ENCODE results near the gene POU6F2. TPM values are rescaled to one million over a fixed set of nuclear protein-coding genes. Genes with fewer than 3 reads are reported as not detected.

Gene POU6F2
- total RNA-seq, 8 experiments from 2014 or later, result 0.15 to 11.1 (median 6.9) TPM; not detected in 1

DNA sequence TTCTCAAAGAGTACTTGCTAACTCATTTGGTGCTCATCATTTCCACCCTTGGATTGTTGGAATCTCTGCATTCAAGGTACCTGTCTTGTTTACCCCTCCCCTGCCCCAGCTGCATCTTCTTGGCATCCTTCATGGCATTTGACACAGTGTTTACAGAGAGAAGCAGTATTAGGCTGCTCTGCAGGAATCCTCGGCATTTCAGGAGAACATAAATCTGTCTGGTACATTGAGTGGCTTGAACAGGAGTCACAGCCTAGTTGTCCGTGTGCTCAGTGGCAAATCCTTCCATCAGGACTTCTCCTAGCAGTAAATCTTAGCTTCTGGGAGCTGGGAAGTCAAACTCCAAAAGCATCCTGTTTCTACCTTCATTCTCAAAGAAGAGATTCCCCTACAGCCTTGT is 451.7 kb downstream of the POU6F2 start:
- ATAC-seq (replicated peaks in 6 of 8), result peak in 1 of 8 experiments; percentile 39
- in situ Hi-C loops (cut with MboI; ENCODE audit: low pct_unique_long_range_greater_than_20kb in 2 of 9, low sequenced_read_pairs in 9 of 9, unreplicated experiment in 9 of 9), result no loop called here
- peaks cover 28 to 30% of the 10 kb centered on the region in 2 donors for H3K4me1 ChIP-seq (replicated peaks in 1 of 2)
- WGBS, 10 experiments, result 0 to 80% (median 55%) methylated on average over 1 to 2 of the region's 2 CpGs; no CpG with 5 or more reads in 4 of the 10 experiments
- peak overlapping the region in 1 of 2 donors; percentile 12 for H3K27ac ChIP-seq
- no peak overlapping the region for H3K4me3 ChIP-seq

GRCh38 chr7:39430441-39430840 is 452.7 kb downstream of the POU6F2 start:
- Histone ChIP-seq H3K4me1 (replicated peaks in 1 of 2) (peaks cover 28 to 30% of the 10 kb centered on the region in 2 donors), H3K27ac (peak overlapping the region; percentile 35 to 61), H3K4me3 (no peak overlapping the region)
- WGBS, 10 experiments, result 50 to 100% (median 91%) methylated on average over 1 to 4 of the region's 6 CpGs; no CpG with 5 or more reads in 3 of the 10 experiments
- ATAC-seq (replicated peaks in 6 of 8), result no peak
- in situ Hi-C loops (cut with MboI; ENCODE audit: low pct_unique_long_range_greater_than_20kb in 2 of 9, low sequenced_read_pairs in 9 of 9, unreplicated experiment in 9 of 9), result no loop called here

DNA sequence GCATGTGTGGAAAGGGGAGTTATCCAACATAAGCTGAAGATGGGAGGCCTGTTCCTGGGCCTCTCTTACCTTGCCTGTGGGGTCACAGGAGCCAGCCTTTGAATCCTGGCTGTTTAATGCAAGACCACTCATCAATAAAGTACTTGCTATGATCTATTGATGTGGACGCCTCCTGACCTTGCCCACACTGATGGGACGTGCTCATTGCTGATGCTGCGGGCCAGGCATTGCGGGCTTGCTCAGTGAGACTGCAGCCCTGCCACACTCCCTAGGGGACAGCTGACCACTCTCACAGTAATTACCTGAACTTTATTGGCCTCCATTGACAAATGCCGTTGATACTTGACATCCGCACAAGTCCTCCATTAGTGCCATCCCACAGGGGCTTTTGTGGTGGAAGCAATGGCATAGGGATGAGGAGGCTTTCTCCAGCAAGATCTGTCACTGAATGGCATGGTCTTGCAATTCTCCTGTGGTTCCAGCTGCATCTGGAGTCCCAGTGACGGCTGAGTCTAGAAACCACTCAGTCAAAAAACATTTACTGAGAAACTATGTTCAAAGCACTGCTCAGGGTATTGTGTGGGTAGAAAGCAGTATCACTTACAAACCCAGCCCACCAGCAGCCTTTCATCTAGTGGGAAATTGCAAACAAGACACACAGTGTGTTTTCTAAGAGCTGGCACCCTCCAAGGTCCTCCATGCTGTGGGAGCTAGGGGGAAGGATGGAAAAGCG is 453.4 kb downstream of the POU6F2 start:
- H3K4me3 ChIP-seq, result no peak overlapping the region
- H3K4me1 ChIP-seq (replicated peaks in 1 of 2), result peaks cover 28 to 30% of the 10 kb centered on the region in 2 donors
- ATAC-seq (replicated peaks in 6 of 8), result peak in 5 of 8 experiments; percentile 69 to 95 (median 90)
- peak overlapping the region in 1 of 2 donors; percentile 35 for H3K27ac ChIP-seq
- in situ Hi-C loops (cut with MboI; ENCODE audit: low pct_unique_long_range_greater_than_20kb in 2 of 9, low sequenced_read_pairs in 9 of 9, unreplicated experiment in 9 of 9), result no loop called here
- WGBS, 10 experiments, result 17 to 100% (median 83%) methylated on average over 1 to 7 of the region's 8 CpGs; no CpG with 5 or more reads in 3 of the 10 experiments

DNA sequence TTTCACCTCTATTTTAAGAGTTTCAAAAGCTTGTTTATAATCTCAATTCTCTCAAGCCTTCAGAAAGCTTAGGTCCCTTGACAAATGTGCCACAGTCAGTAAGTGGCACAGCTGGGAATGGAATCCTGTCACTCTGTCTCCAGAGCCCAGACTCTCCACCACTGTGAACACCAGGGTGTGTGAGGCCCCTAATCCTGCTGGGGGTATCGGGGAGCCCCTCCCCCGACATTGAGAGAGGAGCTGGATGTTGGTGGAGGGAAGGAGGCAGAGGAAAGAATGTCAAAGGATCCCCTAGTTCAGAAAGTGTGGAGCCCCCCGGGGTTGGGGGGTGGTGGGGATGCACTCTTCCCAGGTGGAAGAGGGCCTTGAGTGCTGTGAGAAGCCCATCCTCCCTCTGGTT is 454.7 kb downstream of the POU6F2 start:
- no peak for ATAC-seq (replicated peaks in 6 of 8)
- Histone ChIP-seq H3K4me1 (replicated peaks in 1 of 2) (peaks cover 28 to 30% of the 10 kb centered on the region in 2 donors), H3K4me3 (no peak overlapping the region), H3K27ac (no peak overlapping the region)
- in situ Hi-C loops (cut with MboI; ENCODE audit: low pct_unique_long_range_greater_than_20kb in 2 of 9, low sequenced_read_pairs in 9 of 9, unreplicated experiment in 9 of 9), result no loop called here
- 90% methylated on average over 2 of the region's 3 CpGs; no CpG with 5 or more reads in 9 of the 10 experiments for WGBS, 10 experiments

DNA sequence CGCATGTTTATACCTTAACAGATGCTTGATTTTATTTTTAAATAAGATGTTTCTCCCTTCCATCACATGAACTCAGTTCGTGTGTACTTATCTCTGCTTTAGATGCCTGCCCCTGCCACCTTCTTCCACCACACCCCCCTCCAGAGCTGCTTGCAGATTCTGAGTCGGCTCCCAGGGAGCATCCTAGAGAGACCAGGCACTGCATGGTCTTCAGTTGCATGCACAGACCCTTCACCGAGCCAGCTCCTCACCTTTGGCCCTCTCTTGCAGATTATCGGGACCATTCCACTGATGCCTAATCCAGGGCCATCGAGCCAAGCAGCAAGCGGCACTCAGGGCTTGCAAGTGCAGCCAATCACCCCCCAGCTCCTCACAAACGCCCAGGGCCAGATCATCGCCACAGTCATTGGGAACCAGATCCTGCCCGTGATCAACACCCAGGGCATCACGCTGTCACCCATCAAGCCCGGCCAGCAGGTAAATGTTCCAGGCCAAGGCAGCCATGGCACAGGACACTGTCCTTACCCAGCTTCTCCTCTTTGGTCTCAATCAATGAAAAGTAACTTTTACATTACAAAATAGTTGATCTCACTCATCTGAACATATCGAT is 455.2 kb downstream of the POU6F2 start:
- H3K27ac ChIP-seq, result no peak overlapping the region
- in situ Hi-C loops (cut with MboI; ENCODE audit: low pct_unique_long_range_greater_than_20kb in 2 of 9, low sequenced_read_pairs in 9 of 9, unreplicated experiment in 9 of 9), result no loop called here
- no peak overlapping the region for H3K4me3 ChIP-seq
- WGBS, 10 experiments, result 35 to 97% (median 85%) methylated on average over 2 to 11 of the region's 13 CpGs; no CpG with 5 or more reads in 1 of the 10 experiments
- no peak for ATAC-seq (replicated peaks in 6 of 8)
- peaks cover 28 to 30% of the 10 kb centered on the region in 2 donors for H3K4me1 ChIP-seq (replicated peaks in 1 of 2)

GRCh38 chr7:39433550-39433949 is 455.8 kb downstream of the POU6F2 start:
- 0 to 100% (median 27%) methylated on average over 1 of the region's 1 CpG; no CpG with 5 or more reads in 3 of the 10 experiments for WGBS, 10 experiments
- in situ Hi-C loops (cut with MboI; ENCODE audit: low pct_unique_long_range_greater_than_20kb in 2 of 9, low sequenced_read_pairs in 9 of 9, unreplicated experiment in 9 of 9), result no loop called here
- no peak for ATAC-seq (replicated peaks in 6 of 8)
- no peak overlapping the region for H3K4me3 ChIP-seq
- H3K4me1 ChIP-seq (replicated peaks in 1 of 2), result peaks cover 28 to 30% of the 10 kb centered on the region in 2 donors
- H3K27ac ChIP-seq, result no peak overlapping the region

DNA sequence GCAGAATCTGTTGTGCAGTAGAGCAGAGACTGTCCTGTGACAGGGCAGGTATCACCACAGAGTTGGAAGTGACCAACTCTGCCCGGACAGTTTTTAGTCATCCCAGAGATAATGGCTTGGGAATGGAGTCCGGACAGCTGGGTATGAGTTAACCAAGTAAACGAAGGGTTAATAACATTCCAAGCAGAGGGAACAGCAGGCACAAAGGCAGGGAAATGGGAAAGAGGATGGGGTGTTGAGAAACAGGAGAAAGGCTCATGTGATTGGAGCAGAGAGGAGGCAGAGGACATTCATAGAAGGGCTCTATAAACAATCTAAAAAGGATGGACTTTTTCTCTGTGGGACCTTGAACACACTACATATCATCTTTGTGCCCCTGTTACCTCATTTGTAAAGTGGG is 456.3 kb downstream of the POU6F2 start:
- in situ Hi-C loops (cut with MboI; ENCODE audit: low pct_unique_long_range_greater_than_20kb in 2 of 9, low sequenced_read_pairs in 9 of 9, unreplicated experiment in 9 of 9), result no loop called here

GRCh38 chr7:39446546-39446945 is 468.8 kb downstream of the POU6F2 start:
- peaks cover 0 to 5% of the 10 kb centered on the region in 2 donors for H3K4me1 ChIP-seq (replicated peaks in 1 of 2)
- no peak overlapping the region for H3K4me3 ChIP-seq
- peak in 4 of 8 experiments; percentile 34 to 78 (median 44) for ATAC-seq (replicated peaks in 6 of 8)
- H3K27ac ChIP-seq, result no peak overlapping the region
- WGBS, 10 experiments, result 41 to 83% (median 57%) methylated on average over 1 to 3 of the region's 3 CpGs; no CpG with 5 or more reads in 3 of the 10 experiments
- in situ Hi-C loops (cut with MboI; ENCODE audit: low pct_unique_long_range_greater_than_20kb in 2 of 9, low sequenced_read_pairs in 9 of 9, unreplicated experiment in 9 of 9), result no loop called here

More for the DNA sequence above, 456.3 kb downstream of the POU6F2 start:
- ATAC-seq (replicated peaks in 6 of 8), result no peak
- 20 to 100% (median 51%) methylated on average over 1 to 3 of the region's 3 CpGs; no CpG with 5 or more reads in 4 of the 10 experiments for WGBS, 10 experiments
- no peak overlapping the region for H3K4me3 ChIP-seq
- peaks cover 28 to 30% of the 10 kb centered on the region in 2 donors for H3K4me1 ChIP-seq (replicated peaks in 1 of 2)
- H3K27ac ChIP-seq, result no peak overlapping the region

DNA sequence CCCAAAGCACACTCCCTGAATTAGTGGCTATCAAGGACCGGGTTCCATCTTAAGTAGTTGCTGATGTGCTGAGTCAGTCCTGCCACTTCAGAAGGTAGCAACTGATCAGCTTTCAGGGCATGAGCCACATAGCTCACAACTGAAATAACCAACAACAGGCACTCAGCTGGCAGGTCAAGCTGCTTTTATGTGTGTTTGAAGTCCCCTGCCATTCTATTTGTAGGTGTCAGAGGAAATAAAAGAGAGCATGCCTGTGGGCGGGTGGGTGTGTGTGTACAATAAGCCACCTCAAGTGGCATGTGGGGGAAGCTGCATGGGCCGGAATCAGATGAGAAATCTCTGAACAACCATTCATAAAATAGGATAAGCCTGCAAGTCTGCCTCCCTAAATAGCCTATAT is 474.2 kb downstream of the POU6F2 start:
- in situ Hi-C loops (cut with MboI; ENCODE audit: low pct_unique_long_range_greater_than_20kb in 2 of 9, low sequenced_read_pairs in 9 of 9, unreplicated experiment in 9 of 9), result loop anchor here in 5 of 9 experiments (25.0 kb wide), 2 partner anchors 515 to 665 kb away; no protein-coding TSS in a partner anchor
- no peak overlapping the region for H3K4me3 ChIP-seq
- H3K4me1 ChIP-seq (replicated peaks in 1 of 2), result no peaks in the 10 kb centered on the region
- WGBS, 10 experiments, result 40 to 100% (median 93%) methylated on average over 1 to 3 of the region's 3 CpGs; no CpG with 5 or more reads in 4 of the 10 experiments
- peak in 1 of 8 experiments; percentile 28 for ATAC-seq (replicated peaks in 6 of 8)
- H3K27ac ChIP-seq, result no peak overlapping the region

DNA sequence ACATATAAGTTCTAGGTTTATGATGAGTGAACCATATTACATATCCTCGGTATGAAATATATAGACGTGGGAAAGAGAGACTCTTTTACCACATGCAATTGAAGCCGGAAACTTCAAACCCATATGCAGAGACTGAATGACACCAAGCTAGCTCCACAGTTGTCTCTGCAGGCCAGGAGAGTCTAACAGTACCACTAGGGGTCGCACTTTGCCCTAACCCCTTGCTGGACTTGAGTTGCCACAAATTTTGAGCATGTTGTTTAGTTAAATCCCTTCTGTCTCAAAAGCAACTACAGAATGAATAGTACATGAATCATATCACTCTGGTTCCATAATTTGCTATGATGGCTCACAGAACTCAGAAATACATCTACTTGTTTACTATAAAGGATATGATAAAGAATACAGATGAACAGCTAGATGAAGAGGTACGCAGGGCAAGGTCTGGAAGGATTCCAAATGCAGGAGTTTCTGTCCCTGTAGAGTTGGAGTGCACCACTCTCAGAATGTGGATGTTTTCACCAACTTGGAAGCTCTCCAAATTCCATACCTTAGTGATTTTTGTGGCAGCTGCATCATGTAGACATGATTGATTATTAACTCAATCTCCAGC is 476.1 kb downstream of the POU6F2 start:
- 6 to 63% (median 43%) methylated on average over 2 to 5 of the region's 5 CpGs; no CpG with 5 or more reads in 2 of the 10 experiments for WGBS, 10 experiments
- Histone ChIP-seq H3K4me1 (replicated peaks in 1 of 2) (peaks cover 2 to 3% of the 10 kb centered on the region in 2 donors), H3K27ac (no peak overlapping the region), H3K4me3 (no peak overlapping the region)
- peak in 3 of 8 experiments; percentile 62 to 86 (median 76) for ATAC-seq (replicated peaks in 6 of 8)
- in situ Hi-C loops (cut with MboI; ENCODE audit: low pct_unique_long_range_greater_than_20kb in 2 of 9, low sequenced_read_pairs in 9 of 9, unreplicated experiment in 9 of 9), result loop anchor here in 5 of 9 experiments (25.0 kb wide), 2 partner anchors 517 to 667 kb away; no protein-coding TSS in a partner anchor

DNA sequence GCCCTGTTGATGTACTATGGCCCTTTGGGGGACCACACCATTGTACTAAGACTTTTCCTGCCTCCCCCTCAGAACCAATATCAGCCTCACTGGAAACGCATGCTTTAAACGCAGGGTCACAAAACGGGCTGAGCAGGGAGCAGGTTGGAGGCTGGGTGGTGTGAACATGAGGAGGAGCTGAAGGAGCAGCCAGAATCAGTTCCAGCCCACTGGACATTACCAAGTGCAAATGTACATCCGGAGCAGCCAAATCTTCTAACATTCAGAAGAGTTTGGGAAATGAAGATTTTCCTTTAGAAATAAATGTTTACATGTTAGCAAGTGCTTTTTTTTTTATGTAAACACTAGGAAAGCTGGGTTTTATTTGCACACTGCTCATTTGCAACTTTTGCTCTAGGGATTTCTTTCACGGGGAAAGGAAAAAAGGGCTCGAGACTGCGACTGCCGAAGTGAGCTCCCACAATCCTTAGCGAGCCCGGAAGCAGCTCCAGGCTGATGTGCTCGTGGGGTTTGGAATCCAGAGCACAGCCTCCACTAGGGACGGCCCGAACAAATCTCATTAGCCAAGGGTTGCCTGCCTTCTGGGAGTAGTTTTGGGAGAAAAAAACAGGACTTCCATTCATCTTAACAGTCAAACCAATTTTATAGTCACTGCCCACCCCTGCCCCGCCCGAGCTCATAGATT is 480.5 kb downstream of the POU6F2 start:
- in situ Hi-C loops (cut with MboI; ENCODE audit: low pct_unique_long_range_greater_than_20kb in 2 of 9, low sequenced_read_pairs in 9 of 9, unreplicated experiment in 9 of 9), result loop anchor here in 5 of 9 experiments (25.0 kb wide), 2 partner anchors 521 to 671 kb away; no protein-coding TSS in a partner anchor
- WGBS, 10 experiments, result 0 to 91% (median 54%) methylated on average over 2 to 11 of the region's 15 CpGs; no CpG with 5 or more reads in 1 of the 10 experiments
- ATAC-seq (replicated peaks in 6 of 8), result peak in 3 of 8 experiments; percentile 32 to 86 (median 50)
- H3K4me3 ChIP-seq, result no peak overlapping the region
- H3K27ac ChIP-seq, result no peak overlapping the region
- H3K4me1 ChIP-seq (replicated peaks in 1 of 2), result peaks cover 11 to 13% of the 10 kb centered on the region in 2 donors

GRCh38 chr7:39459636-39460035 is 481.9 kb downstream of the POU6F2 start:
- Histone ChIP-seq H3K4me1 (replicated peaks in 1 of 2) (peaks cover 11 to 13% of the 10 kb centered on the region in 2 donors), H3K4me3 (no peak overlapping the region), H3K27ac (no peak overlapping the region)
- in situ Hi-C loops (cut with MboI; ENCODE audit: low pct_unique_long_range_greater_than_20kb in 2 of 9, low sequenced_read_pairs in 9 of 9, unreplicated experiment in 9 of 9), result loop anchor here in 6 of 9 experiments (10.0 to 25.0 kb wide), 3 partner anchors 522 to 672 kb away; no protein-coding TSS in a partner anchor
- 20 to 92% (median 74%) methylated on average over 1 to 6 of the region's 6 CpGs; no CpG with 5 or more reads in 1 of the 10 experiments for WGBS, 10 experiments
- no peak for ATAC-seq (replicated peaks in 6 of 8)
